H9 (cell line): ENCODE measurements around the gene CHAF1A. TPM values are rescaled to one million over a fixed set of nuclear protein-coding genes. Genes with fewer than 3 reads are reported as not detected.

ENCODE experiments used
- DNase-seq: peaks from one replicate; pipeline ENCODE4 v3.0.0-alpha.2; 2017
- H2AFZ ChIP-seq: one replicate; pipeline ENCODE4 v1.6.1; 2013; ENCODE audit warnings: mild to moderate bottlenecking, low read length, control low read depth, moderate library complexity
- H2AK5ac ChIP-seq: 2 replicates; pipeline ENCODE4 v1.6.1; 2013; ENCODE audit warnings: low read length, control low read depth, mixed read lengths; ENCODE audit not compliant: insufficient read length
- H2BK120ac ChIP-seq: one replicate; pipeline ENCODE4 v1.6.1; 2013; ENCODE audit warnings: low read depth, mild to moderate bottlenecking, low read length, control low read depth, inconsistent platforms; ENCODE audit not compliant: poor library complexity, severe bottlenecking
- H2BK12ac ChIP-seq: 2 replicates; pipeline ENCODE4 v1.6.1; 2013; ENCODE audit warnings: low read length, control low read depth, mixed read lengths, low read depth; ENCODE audit not compliant: insufficient read length
- H2BK15ac ChIP-seq: 2 replicates; pipeline ENCODE4 v1.6.1; 2013; ENCODE audit warnings: low read depth, low read length, control low read depth
- H2BK20ac ChIP-seq: one replicate; pipeline ENCODE4 v1.6.1; 2013; ENCODE audit warnings: low read depth, mild to moderate bottlenecking, low read length, control low read depth, inconsistent platforms; ENCODE audit not compliant: poor library complexity, severe bottlenecking
- H2BK5ac ChIP-seq: 2 replicates; pipeline ENCODE4 v1.6.1; 2013; ENCODE audit warnings: low read length, control low read depth, mixed read lengths; ENCODE audit not compliant: insufficient read length
- H3K14ac ChIP-seq: 2 replicates; pipeline ENCODE4 v1.6.1; 2013; ENCODE audit warnings: low read length, control low read depth; ENCODE audit not compliant: insufficient read depth
- H3K18ac ChIP-seq: 2 replicates; pipeline ENCODE4 v1.6.1; 2013; ENCODE audit warnings: low read depth, mild to moderate bottlenecking, mixed read lengths, low read length, control low read depth; ENCODE audit not compliant: insufficient read length
- H3K23ac ChIP-seq: 2 replicates; pipeline ENCODE4 v1.6.1; 2013; ENCODE audit warnings: low read length, control low read depth, mixed read lengths, low read depth; ENCODE audit not compliant: insufficient read length
- H3K23me2 ChIP-seq: 2 replicates; pipeline ENCODE4 v1.6.1; 2013; ENCODE audit warnings: low read depth, mild to moderate bottlenecking, mixed read lengths, low read length, control low read depth; ENCODE audit not compliant: insufficient read length, poor library complexity, severe bottlenecking
- H3K27ac ChIP-seq: 2 replicates; pipeline ENCODE4 v1.5.1; 2013; ENCODE audit warnings: low read length, control low read depth, mixed read lengths, low read depth; ENCODE audit not compliant: insufficient read length
- H3K27me3 ChIP-seq: 2 replicates; pipeline ENCODE4 v1.6.1; 2013; ENCODE audit warnings: low read length, control low read depth, inconsistent platforms; ENCODE audit not compliant: insufficient read depth
- H3K4ac ChIP-seq: 2 replicates; pipeline ENCODE4 v1.6.1; 2013; ENCODE audit warnings: low read depth, mild to moderate bottlenecking, control low read depth, inconsistent platforms, low read length, moderate library complexity
- H3K4me1 ChIP-seq: 2 replicates; pipeline ENCODE4 v1.6.1; 2013; ENCODE audit warnings: low read length, control low read depth, inconsistent platforms; ENCODE audit not compliant: insufficient read depth
- H3K4me2 ChIP-seq: 2 replicates; pipeline ENCODE4 v1.6.1; 2013; ENCODE audit warnings: low read length, control low read depth, mixed read lengths; ENCODE audit not compliant: insufficient read length, insufficient read depth
- H3K56ac ChIP-seq: 2 replicates; pipeline ENCODE4 v1.6.1; 2013; ENCODE audit warnings: low read depth, mild to moderate bottlenecking, mixed read lengths, low read length, control low read depth; ENCODE audit not compliant: insufficient read length
- H3K79me1 ChIP-seq: 2 replicates; pipeline ENCODE4 v1.6.1; 2013; ENCODE audit warnings: low read depth, mild to moderate bottlenecking, moderate library complexity, low read length, control low read depth, inconsistent platforms; ENCODE audit not compliant: insufficient read depth, poor library complexity, severe bottlenecking
- H3K79me2 ChIP-seq: 2 replicates; pipeline ENCODE4 v1.6.1; 2013; ENCODE audit warnings: low read length, control low read depth, inconsistent platforms; ENCODE audit not compliant: insufficient read depth
- H3K9ac ChIP-seq: 2 replicates; pipeline ENCODE4 v1.6.1; 2013; ENCODE audit warnings: low read length, control low read depth, mixed read lengths; ENCODE audit not compliant: insufficient read length; ENCODE audit errors: extremely low read depth
- H3K9me3 ChIP-seq: one replicate; pipeline ENCODE4 v1.6.1; 2013; ENCODE audit warnings: low read depth, low read length, inconsistent platforms; ENCODE audit not compliant: control insufficient read depth
- H3T11ph ChIP-seq: one replicate; pipeline ENCODE4 v1.6.1; 2013; ENCODE audit warnings: mild to moderate bottlenecking, low read length, control low read depth, inconsistent platforms
- H4K20me1 ChIP-seq: one replicate; pipeline ENCODE4 v1.6.1; 2013; ENCODE audit not compliant: control insufficient read depth, insufficient read length, insufficient read depth
- H4K5ac ChIP-seq: 2 replicates; pipeline ENCODE4 v1.6.1; 2013; ENCODE audit warnings: low read depth, mild to moderate bottlenecking, mixed read lengths, low read length, control low read depth; ENCODE audit not compliant: insufficient read length
- H4K8ac ChIP-seq: replicated peaks from 2 replicates; pipeline ENCODE4 v1.6.1; 2013; ENCODE audit warnings: low read length, control low read depth, mixed read lengths, low read depth; ENCODE audit not compliant: insufficient read length
- H4K91ac ChIP-seq: 2 replicates; pipeline ENCODE4 v1.6.1; 2013; ENCODE audit warnings: low read depth, mild to moderate bottlenecking, moderate library complexity, mixed read lengths, low read length, control low read depth; ENCODE audit not compliant: insufficient read length
- H3K27ac Mint-ChIP-seq, 3 experiments: 2 replicates in 2 of 3; 3 replicates in 1 of 3; pipeline ENCODE4 v1.8.0; 2020 to 2021; ENCODE audit warnings: mixed read lengths in 3 of 3, mild to moderate bottlenecking in 1 of 3, moderate library complexity in 1 of 3
- H3K27me3 Mint-ChIP-seq: 2 replicates; pipeline ENCODE4 v1.8.0; 2021; ENCODE audit warnings: low read depth, mild to moderate bottlenecking, moderate library complexity, mixed read lengths
- H3K36me3 Mint-ChIP-seq, 3 experiments: 2 replicates in 2 of 3; 3 replicates in 1 of 3; pipeline ENCODE4 v1.8.0; 2020 to 2021; ENCODE audit warnings: low read depth in 3 of 3, mixed read lengths in 3 of 3; ENCODE audit not compliant: insufficient read depth in 1 of 3
- H3K4me1 Mint-ChIP-seq, 2 experiments: 2 replicates each; pipeline ENCODE4 v1.8.0; 2020; ENCODE audit warnings: mixed read lengths in 2 of 2
- H3K4me3 Mint-ChIP-seq, 2 experiments: 2 replicates in 1 of 2; 3 replicates in 1 of 2; pipeline ENCODE4 v1.8.0; 2020 to 2021; ENCODE audit warnings: mild to moderate bottlenecking in 2 of 2, mixed read lengths in 2 of 2, moderate library complexity in 1 of 2
- H3K9me3 Mint-ChIP-seq, 2 experiments: 2 replicates in 1 of 2; 3 replicates in 1 of 2; pipeline ENCODE4 v1.8.0; 2020; ENCODE audit warnings: mild to moderate bottlenecking in 2 of 2, mixed read lengths in 2 of 2, moderate library complexity in 1 of 2
- WGBS: extraction: QIAGEN DNeasy Blood & Tissue Kit; methylation state at CpG from one replicate; pipeline ENCODE4 v1.1.7; 2013; ENCODE audit warnings: missing lambda C conversion rate, low lambda C conversion rate, mixed read lengths; ENCODE audit not compliant: insufficient read length; ENCODE audit errors: extremely low coverage; 5-methylcytosine and 5-hydroxymethylcytosine counted together
- total RNA-seq: library from RNA; stranded (reverse); gene quantifications from 2 replicates; pipeline ENCODE4 v1.2.1, GENCODE V29; 2021
- TF ChIP-seq, protein P1 (sequence below): fragments of 200-600 bp; sonication (generic); conservative IDR thresholded peaks from 3 replicates; pipeline ENCODE4 v1.8.0; 2021; ENCODE audit warnings: antibody characterized with exemption, mild to moderate bottlenecking

CHAF1A gene
- total RNA-seq, 1 experiment from 2014 or later = 143 TPM

DNA sequence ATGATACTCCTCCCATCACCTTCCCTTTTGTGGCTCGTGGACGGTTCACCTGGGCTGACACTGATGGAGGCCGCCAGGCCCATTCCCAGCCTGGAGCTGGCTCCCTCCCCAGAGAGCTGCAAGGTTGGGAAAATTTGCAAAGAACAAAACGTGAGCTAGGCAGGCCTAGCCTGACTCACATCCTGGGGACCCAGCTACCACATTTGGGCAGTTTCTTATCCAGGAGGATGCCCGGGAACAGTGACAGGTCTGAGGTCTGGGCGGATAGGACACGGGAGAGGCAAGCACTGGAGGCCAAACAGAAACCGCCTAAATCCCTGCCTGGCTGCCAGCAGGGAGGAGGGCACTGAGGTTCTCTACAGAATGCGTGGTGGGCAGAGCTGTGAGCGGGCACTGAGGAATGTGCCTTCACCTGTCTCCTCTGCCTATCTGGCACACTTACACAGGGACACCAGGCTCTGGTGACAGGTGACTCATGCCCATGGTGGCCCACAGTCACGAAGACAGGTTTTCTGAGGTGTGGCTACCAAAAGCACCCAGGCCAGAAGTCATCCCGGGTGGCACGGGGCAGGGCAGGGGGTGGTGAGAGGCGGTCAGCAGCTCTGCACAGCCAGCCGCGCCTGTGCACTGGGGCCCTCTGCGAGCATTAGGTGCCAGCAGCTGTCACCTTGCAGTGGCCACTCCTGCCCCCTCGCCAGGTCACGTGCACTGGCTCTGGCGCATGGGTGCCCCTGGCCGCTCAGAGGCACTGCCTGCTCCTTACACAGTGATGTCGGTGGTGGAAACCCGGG, 25.3 kb upstream of the CHAF1A start:
- H3K9ac ChIP-seq = no peak overlapping the region
- Mint-ChIP-seq H3K27ac (peak overlapping the region in 2 of 3 experiments; percentile 96; a peak in 5 of 7 replicates), H3K4me1 (peaks cover 38 to 51% of the 10 kb centered on the region in 2 experiments), H3K4me3 (no peak overlapping the region), H3K27me3 (peaks cover 2% of the 10 kb centered on the region; the same call in 1 of the 2 replicates), H3K36me3 (no peaks in the 10 kb centered on the region; a peak in 1 of 7 replicates), H3K9me3 (no peaks in the 10 kb centered on the region)
- no peaks in the 10 kb centered on the region for H3K9me3 ChIP-seq
- peaks cover 5% of the 10 kb centered on the region for H4K20me1 ChIP-seq
- no peak overlapping the region for H2BK12ac ChIP-seq
- H3K79me2 ChIP-seq = peaks cover 1% of the 10 kb centered on the region; the same call in 1 of the 2 replicates
- no peak overlapping the region for H3K4me2 ChIP-seq
- no peak overlapping the region for H2BK15ac ChIP-seq
- H3T11ph ChIP-seq = no peak overlapping the region
- H3K27ac ChIP-seq = no peak overlapping the region
- no peak overlapping the region for H3K56ac ChIP-seq
- TF ChIP-seq, protein P1, sequence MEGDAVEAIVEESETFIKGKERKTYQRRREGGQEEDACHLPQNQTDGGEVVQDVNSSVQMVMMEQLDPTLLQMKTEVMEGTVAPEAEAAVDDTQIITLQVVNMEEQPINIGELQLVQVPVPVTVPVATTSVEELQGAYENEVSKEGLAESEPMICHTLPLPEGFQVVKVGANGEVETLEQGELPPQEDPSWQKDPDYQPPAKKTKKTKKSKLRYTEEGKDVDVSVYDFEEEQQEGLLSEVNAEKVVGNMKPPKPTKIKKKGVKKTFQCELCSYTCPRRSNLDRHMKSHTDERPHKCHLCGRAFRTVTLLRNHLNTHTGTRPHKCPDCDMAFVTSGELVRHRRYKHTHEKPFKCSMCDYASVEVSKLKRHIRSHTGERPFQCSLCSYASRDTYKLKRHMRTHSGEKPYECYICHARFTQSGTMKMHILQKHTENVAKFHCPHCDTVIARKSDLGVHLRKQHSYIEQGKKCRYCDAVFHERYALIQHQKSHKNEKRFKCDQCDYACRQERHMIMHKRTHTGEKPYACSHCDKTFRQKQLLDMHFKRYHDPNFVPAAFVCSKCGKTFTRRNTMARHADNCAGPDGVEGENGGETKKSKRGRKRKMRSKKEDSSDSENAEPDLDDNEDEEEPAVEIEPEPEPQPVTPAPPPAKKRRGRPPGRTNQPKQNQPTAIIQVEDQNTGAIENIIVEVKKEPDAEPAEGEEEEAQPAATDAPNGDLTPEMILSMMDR = no peak
- no peak overlapping the region for H2BK120ac ChIP-seq
- 0 out of 2 replicates have a peak overlapping the region, but pooled peaks have one; percentile 2 for H3K14ac ChIP-seq
- no CpG with 5 or more reads among the region's 23 CpGs for WGBS
- no peak overlapping the region for H4K91ac ChIP-seq
- no peak for DNase-seq
- no peak overlapping the region for H3K4ac ChIP-seq
- H2AFZ ChIP-seq = no peak overlapping the region
- no peak overlapping the region for H2BK5ac ChIP-seq
- H3K4me1 ChIP-seq = peaks cover 8% of the 10 kb centered on the region; the same call in 1 of the 2 replicates
- H4K5ac ChIP-seq = no peak overlapping the region
- H3K79me1 ChIP-seq = peaks cover 7% of the 10 kb centered on the region
- H2BK20ac ChIP-seq = no peak overlapping the region
- no peak overlapping the region for H4K8ac ChIP-seq
- H3K27me3 ChIP-seq = no peaks in the 10 kb centered on the region
- H2AK5ac ChIP-seq = no peak overlapping the region
- H3K18ac ChIP-seq = no peak overlapping the region
- H3K23ac ChIP-seq = no peak overlapping the region
- no peaks in the 10 kb centered on the region for H3K23me2 ChIP-seq
